HG03558 (cell line): ENCODE measurements around the gene NGEF.
"Not testable (repeated sequence)": the region's sequence is repeated elsewhere in the genome, so short reads cannot be mapped to it uniquely, and the experiment has no call there.

Experiments used
- ATAC-seq: cut with Tn5 transposase; IDR thresholded peaks from one replicate; pipeline ENCODE4 v1.9.1; 2021; ENCODE audit warnings: moderate number of reproducible peaks; ENCODE audit not compliant: unreplicated experiment; ENCODE audit errors: extremely low read depth

Gene NGEF

GRCh38 chr2:232859385-232859916, 153.6 kb downstream of the NGEF start:
- no peak for ATAC-seq

- no peak for ATAC-seq
Measured at GRCh38 chr2:232857158-232857563, 155.9 kb downstream of the NGEF start.

- ATAC-seq: no peak
Measured at GRCh38 chr2:232854082-232854481, 159.0 kb downstream of the NGEF start.

GRCh38 chr2:232852676-232853075, 160.4 kb downstream of the NGEF start:
- ATAC-seq: no peak

GRCh38 chr2:232852081-232852480, 161.0 kb downstream of the NGEF start:
- not testable (repeated sequence) for ATAC-seq

GRCh38 chr2:232850039-232850438, 163.0 kb downstream of the NGEF start:
- no peak for ATAC-seq

- ATAC-seq: no peak
Measured at GRCh38 chr2:232846055-232846454, 167.0 kb downstream of the NGEF start.

- ATAC-seq: no peak
Measured at GRCh38 chr2:232843834-232844233, 169.2 kb downstream of the NGEF start.

- ATAC-seq: no peak
Measured at GRCh38 chr2:232842689-232843088, 170.4 kb downstream of the NGEF start.

- ATAC-seq: no peak
Measured at GRCh38 chr2:232839411-232840079, 173.5 kb downstream of the NGEF start.

- ATAC-seq: peak; percentile 81
Measured at GRCh38 chr2:232838406-232838874, 174.6 kb downstream of the NGEF start.

GRCh38 chr2:232836934-232837333, 176.1 kb downstream of the NGEF start:
- no peak for ATAC-seq

GRCh38 chr2:232835687-232836208, 177.3 kb downstream of the NGEF start:
- no peak for ATAC-seq

GRCh38 chr2:232833830-232834229, 179.2 kb downstream of the NGEF start:
- ATAC-seq: no peak

GRCh38 chr2:232831496-232831895, 181.6 kb downstream of the NGEF start:
- no peak for ATAC-seq

GRCh38 chr2:232829988-232830387, 183.1 kb downstream of the NGEF start:
- no peak for ATAC-seq
